Smooth muscle cell (in vitro differentiated cells): Measurements from ENCODE around the gene BANP. TPM values are rescaled to one million over a fixed set of nuclear protein-coding genes. Genes with fewer than 3 reads are reported as not detected.

Experiments used
- DNase-seq: peaks from one replicate; lab custom pipeline; 2025; ENCODE audit not compliant: unreplicated experiment; lab: John Stamatoyannopoulos, UW
- H2AFZ ChIP-seq: fragments of 200-600 bp; sonication (generic); 2 replicates; pipeline ENCODE4 v1.6.0; 2016; ENCODE audit warnings: antibody characterized with exemption, low read depth, mild to moderate bottlenecking
- H3F3A ChIP-seq: fragments of 200-600 bp; sonication (generic); 2 replicates; pipeline ENCODE4 v1.6.0; 2017; ENCODE audit warnings: antibody characterized with exemption, low read depth
- H3K27ac ChIP-seq: fragments of 200-600 bp; sonication (generic); 2 replicates; pipeline ENCODE4 v1.5.1; 2016; ENCODE audit warnings: low read depth, mild to moderate bottlenecking
- H3K27me3 ChIP-seq: fragments of 200-600 bp; sonication (generic); 2 replicates; pipeline ENCODE4 v1.6.1; 2016; ENCODE audit warnings: low read depth, mild to moderate bottlenecking
- H3K36me3 ChIP-seq: fragments of 200-600 bp; sonication (generic); 2 replicates; pipeline ENCODE4 v1.5.1; 2016; ENCODE audit warnings: low read depth
- H3K4me1 ChIP-seq: fragments of 200-600 bp; sonication (generic); 2 replicates; pipeline ENCODE4 v1.5.1; 2016; ENCODE audit warnings: low read depth
- H3K4me2 ChIP-seq: fragments of 200-600 bp; sonication (generic); 2 replicates; pipeline ENCODE4 v1.6.0; 2016; ENCODE audit warnings: mild to moderate bottlenecking
- H3K4me3 ChIP-seq: fragments of 200-600 bp; sonication (generic); 2 replicates; pipeline ENCODE4 v1.5.1; 2016; ENCODE audit warnings: mild to moderate bottlenecking
- H3K79me2 ChIP-seq: fragments of 200-600 bp; sonication (generic); 2 replicates; pipeline ENCODE4 v1.6.0; 2016; ENCODE audit warnings: low read depth, mild to moderate bottlenecking
- H3K9ac ChIP-seq: fragments of 200-600 bp; sonication (generic); 2 replicates; pipeline ENCODE4 v1.6.0; 2016; ENCODE audit warnings: low read depth
- H3K9me3 ChIP-seq: fragments of 200-600 bp; sonication (generic); replicated peaks from 2 replicates; pipeline ENCODE4 v1.5.1; 2016; ENCODE audit warnings: low read depth
- H4K20me1 ChIP-seq: fragments of 200-600 bp; sonication (generic); 2 replicates; pipeline ENCODE4 v1.6.0; 2016; ENCODE audit warnings: low read depth
- whole genome bisulfite sequencing: methylation state at CpG from one replicate; pipeline ENCODE4 v1.1.7; 2016; ENCODE audit warnings: low lambda C conversion rate; 5-methylcytosine and 5-hydroxymethylcytosine counted together
- polyA plus RNA-seq: library from polyadenylated mRNA; unstranded; fragments of >200 nt; fragmentation: Nextera tagmentation; extraction: Ambion mirVana; gene quantifications from 2 replicates; pipeline ENCODE4 v1.2.1, GENCODE V29; 2016
- total RNA-seq: library from RNA; depleted of rRNA; stranded (reverse); fragments of >200 nt; gene quantifications from 2 replicates; pipeline ENCODE4 v1.2.3, GENCODE V29; 2014
- TF ChIP-seq, protein P1 (sequence below): fragments of 200-600 bp; sonication (generic); IDR thresholded peaks from 2 replicates; pipeline ENCODE4 v1.5.1; 2017; ENCODE audit warnings: borderline replicate concordance, mild to moderate bottlenecking, antibody characterized with exemption; ENCODE audit not compliant: insufficient read depth, poor library complexity, severe bottlenecking

The BANP gene
- total and polyA plus RNA-seq, 2 experiments from 2014 or later, result 11.5 to 19.5 TPM

DNA sequence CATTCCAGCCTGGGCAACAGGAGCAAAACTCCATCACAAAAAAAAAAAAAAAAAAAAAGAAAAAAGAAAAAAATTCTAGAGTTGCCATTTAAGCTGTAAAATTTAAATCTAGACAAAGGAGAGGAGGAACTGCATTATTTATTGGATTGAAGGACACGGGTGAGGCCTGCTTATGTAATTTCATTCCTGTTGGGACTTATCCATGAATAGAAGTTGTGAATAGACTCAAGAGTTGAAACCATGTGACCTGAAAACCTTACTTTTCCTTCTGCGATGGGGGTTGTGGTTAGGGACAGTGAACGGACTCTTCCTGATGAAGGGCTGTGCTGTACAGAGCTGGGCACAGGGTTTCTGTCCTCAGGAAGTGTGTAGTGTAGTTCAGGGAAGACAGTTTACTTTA is 22.5 kb downstream of the BANP start:
- peaks cover 9% of the 10 kb centered on the region for H3K9me3 ChIP-seq
- no peak overlapping the region for H3K4me3 ChIP-seq
- peaks cover 8% of the 10 kb centered on the region for H3K36me3 ChIP-seq
- WGBS, result 99% methylated on average over 3 of the region's 3 CpGs
- DNase-seq, result no peak
- TF ChIP-seq, protein P1, sequence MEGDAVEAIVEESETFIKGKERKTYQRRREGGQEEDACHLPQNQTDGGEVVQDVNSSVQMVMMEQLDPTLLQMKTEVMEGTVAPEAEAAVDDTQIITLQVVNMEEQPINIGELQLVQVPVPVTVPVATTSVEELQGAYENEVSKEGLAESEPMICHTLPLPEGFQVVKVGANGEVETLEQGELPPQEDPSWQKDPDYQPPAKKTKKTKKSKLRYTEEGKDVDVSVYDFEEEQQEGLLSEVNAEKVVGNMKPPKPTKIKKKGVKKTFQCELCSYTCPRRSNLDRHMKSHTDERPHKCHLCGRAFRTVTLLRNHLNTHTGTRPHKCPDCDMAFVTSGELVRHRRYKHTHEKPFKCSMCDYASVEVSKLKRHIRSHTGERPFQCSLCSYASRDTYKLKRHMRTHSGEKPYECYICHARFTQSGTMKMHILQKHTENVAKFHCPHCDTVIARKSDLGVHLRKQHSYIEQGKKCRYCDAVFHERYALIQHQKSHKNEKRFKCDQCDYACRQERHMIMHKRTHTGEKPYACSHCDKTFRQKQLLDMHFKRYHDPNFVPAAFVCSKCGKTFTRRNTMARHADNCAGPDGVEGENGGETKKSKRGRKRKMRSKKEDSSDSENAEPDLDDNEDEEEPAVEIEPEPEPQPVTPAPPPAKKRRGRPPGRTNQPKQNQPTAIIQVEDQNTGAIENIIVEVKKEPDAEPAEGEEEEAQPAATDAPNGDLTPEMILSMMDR, result no peak
- peaks cover 49% of the 10 kb centered on the region for H3K79me2 ChIP-seq
- no peak overlapping the region for H3K27ac ChIP-seq
- no peak overlapping the region for H3K4me2 ChIP-seq
- no peak overlapping the region for H3K9ac ChIP-seq
- H2AFZ ChIP-seq, result no peak overlapping the region
- no peaks in the 10 kb centered on the region for H3K4me1 ChIP-seq
- no peaks in the 10 kb centered on the region for H3K27me3 ChIP-seq
- H3F3A ChIP-seq, result peaks cover 4% of the 10 kb centered on the region
- H4K20me1 ChIP-seq, result peaks cover 4% of the 10 kb centered on the region

DNA sequence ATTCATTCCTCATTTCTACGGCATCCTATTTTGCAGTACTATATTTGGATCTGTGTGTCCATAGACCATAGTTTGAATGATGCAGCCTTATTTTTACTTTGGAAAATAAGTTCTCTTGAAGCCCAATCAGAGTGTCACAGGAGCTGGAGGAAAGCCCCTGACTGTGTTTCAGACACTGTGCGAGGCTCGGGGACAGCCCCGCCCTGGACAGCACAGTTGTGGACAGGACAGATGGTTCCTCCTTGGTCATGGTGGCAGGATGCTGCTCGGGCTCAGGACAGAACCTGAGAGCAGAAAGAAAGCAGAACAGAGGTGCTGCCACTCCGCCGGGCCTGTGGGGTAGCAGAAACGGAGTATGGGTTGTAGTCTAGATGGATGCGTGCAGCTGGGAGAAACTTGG is 22.9 kb downstream of the BANP start:
- H3K27ac ChIP-seq, result no peak overlapping the region
- TF ChIP-seq, protein P1, result no peak
- H3K9me3 ChIP-seq, result peaks cover 9% of the 10 kb centered on the region
- peaks cover 8% of the 10 kb centered on the region for H3K36me3 ChIP-seq
- peaks cover 4% of the 10 kb centered on the region for H3F3A ChIP-seq
- H3K79me2 ChIP-seq, result peaks cover 49% of the 10 kb centered on the region
- peaks cover 5% of the 10 kb centered on the region for H4K20me1 ChIP-seq
- WGBS, result 89% methylated on average over 9 of the region's 9 CpGs
- no peaks in the 10 kb centered on the region for H3K4me1 ChIP-seq
- no peak overlapping the region for H3K4me3 ChIP-seq
- H3K4me2 ChIP-seq, result no peak overlapping the region
- H2AFZ ChIP-seq, result no peak overlapping the region
- H3K9ac ChIP-seq, result no peak overlapping the region
- H3K27me3 ChIP-seq, result no peaks in the 10 kb centered on the region
- DNase-seq, result no peak

DNA sequence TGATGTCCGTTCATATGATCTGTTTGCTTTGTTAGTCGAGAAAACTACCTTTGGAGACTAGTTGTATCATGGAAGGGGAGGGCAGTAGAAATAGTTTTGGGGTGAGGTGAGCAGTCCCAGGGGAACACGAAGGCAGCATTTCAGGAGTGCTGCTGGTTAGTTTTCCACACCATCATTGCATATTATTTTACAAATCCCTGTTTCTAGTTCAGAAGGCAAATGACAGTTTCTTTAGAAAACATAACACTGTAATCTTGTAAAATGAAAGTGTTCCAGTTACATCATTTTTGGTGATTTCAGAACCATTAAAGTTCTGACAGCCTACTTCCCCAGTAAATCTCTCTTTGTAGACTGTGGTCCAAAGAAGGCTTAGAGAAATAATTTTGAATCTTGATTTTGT is 25.4 kb downstream of the BANP start:
- Histone ChIP-seq H3K4me2 (no peak overlapping the region), H4K20me1 (peaks cover 5% of the 10 kb centered on the region), H3K4me1 (no peaks in the 10 kb centered on the region), H3K36me3 (peaks cover 8% of the 10 kb centered on the region), H3K27me3 (no peaks in the 10 kb centered on the region), H3K4me3 (no peak overlapping the region), H3K9me3 (peaks cover 2% of the 10 kb centered on the region), H3K27ac (no peak overlapping the region), H3K9ac (no peak overlapping the region), H3K79me2 (peaks cover 35% of the 10 kb centered on the region), H2AFZ (no peak overlapping the region), H3F3A (no peaks in the 10 kb centered on the region)
- no peak for DNase-seq
- TF ChIP-seq, protein P1, result no peak
- 73% methylated on average over 3 of the region's 3 CpGs for WGBS

DNA sequence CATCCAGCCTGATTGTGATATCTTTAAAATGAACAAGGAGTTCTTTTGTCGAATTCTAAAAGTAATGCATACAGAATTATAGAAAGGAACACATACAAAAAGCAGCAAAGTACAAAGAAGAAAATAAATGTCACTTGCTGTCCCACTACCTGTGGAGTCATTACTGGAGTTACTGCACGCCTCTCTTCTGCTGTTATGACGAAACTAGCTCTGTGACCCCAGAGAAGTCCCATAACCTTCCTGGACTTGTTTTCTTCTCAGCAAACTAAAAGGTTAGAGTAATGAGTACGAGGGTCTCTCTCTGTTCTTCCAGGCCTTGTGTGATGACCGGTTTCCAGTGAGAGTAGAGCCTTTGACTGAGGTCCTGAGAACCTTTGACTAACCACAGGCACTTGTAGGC is 26.9 kb downstream of the BANP start:
- H3K4me1 ChIP-seq, result no peaks in the 10 kb centered on the region

More for the DNA sequence above, 26.9 kb downstream of the BANP start:
- H3K27me3 ChIP-seq, result no peaks in the 10 kb centered on the region
- peaks cover 5% of the 10 kb centered on the region for H4K20me1 ChIP-seq
- TF ChIP-seq, protein P1, result no peak
- H3F3A ChIP-seq, result no peaks in the 10 kb centered on the region
- WGBS, result 76% methylated on average over 5 of the region's 5 CpGs
- H3K36me3 ChIP-seq, result no peaks in the 10 kb centered on the region
- H3K9me3 ChIP-seq, result no peaks in the 10 kb centered on the region
- peaks cover 20% of the 10 kb centered on the region for H3K79me2 ChIP-seq
- no peak overlapping the region for H3K4me2 ChIP-seq
- H3K9ac ChIP-seq, result no peak overlapping the region
- no peak for DNase-seq
- no peak overlapping the region for H2AFZ ChIP-seq
- H3K27ac ChIP-seq, result no peak overlapping the region
- no peak overlapping the region for H3K4me3 ChIP-seq
